Activated CD8-positive, alpha-beta memory T cell treated with anti-CD3 and anti-CD28 coated beads, Interleukin-2, amount 10 ng/mL, durations not matched to agents 7 days and 5 days (primary cell): ENCODE data around the gene METTL24. TPM values are rescaled to one million over a fixed set of nuclear protein-coding genes. Genes with fewer than 3 reads are reported as not detected.

Experiments
- ATAC-seq: fragments of 150-1000 bp; cut with Tn5 transposase; one replicate; pipeline ENCODE4 v1.10.0; 2021; ENCODE audit warnings: moderate library complexity
- CTCF ChIA-PET: fragments of 350-600 bp; sonication (Branson Sonifier 250); formaldehyde crosslinking; loops from one replicate; lab custom pipeline; 2021; ENCODE audit warnings: antibody characterized with exemption; lab: Charles Lee
- DNase-seq: peaks from one replicate; pipeline ENCODE4 v3.0.0-alpha.2; 2020
- H3K27ac Mint-ChIP-seq: one replicate; pipeline ENCODE4 v1.8.0; 2021; ENCODE audit warnings: mild to moderate bottlenecking, mixed read lengths
- H3K27me3 Mint-ChIP-seq: one replicate; pipeline ENCODE4 v1.8.0; 2021; ENCODE audit warnings: mixed read lengths
- H3K36me3 Mint-ChIP-seq: one replicate; pipeline ENCODE4 v1.8.0; 2021; ENCODE audit warnings: mild to moderate bottlenecking, mixed read lengths
- H3K4me1 Mint-ChIP-seq: one replicate; pipeline ENCODE4 v1.8.0; 2021; ENCODE audit warnings: mixed read lengths
- H3K4me3 Mint-ChIP-seq: one replicate; pipeline ENCODE4 v1.8.0; 2021; ENCODE audit warnings: mild to moderate bottlenecking, moderate library complexity, mixed read lengths
- H3K9me3 Mint-ChIP-seq: one replicate; pipeline ENCODE4 v1.8.0; 2022; ENCODE audit warnings: low read depth, mixed read lengths
- total RNA-seq, 2 experiments: library from RNA; stranded (reverse); gene quantifications; one replicate each; pipeline ENCODE4 v1.2.3, GENCODE V29; 2021

The METTL24 gene
- total RNA-seq, 2 experiments from 2014 or later = not detected

DNA sequence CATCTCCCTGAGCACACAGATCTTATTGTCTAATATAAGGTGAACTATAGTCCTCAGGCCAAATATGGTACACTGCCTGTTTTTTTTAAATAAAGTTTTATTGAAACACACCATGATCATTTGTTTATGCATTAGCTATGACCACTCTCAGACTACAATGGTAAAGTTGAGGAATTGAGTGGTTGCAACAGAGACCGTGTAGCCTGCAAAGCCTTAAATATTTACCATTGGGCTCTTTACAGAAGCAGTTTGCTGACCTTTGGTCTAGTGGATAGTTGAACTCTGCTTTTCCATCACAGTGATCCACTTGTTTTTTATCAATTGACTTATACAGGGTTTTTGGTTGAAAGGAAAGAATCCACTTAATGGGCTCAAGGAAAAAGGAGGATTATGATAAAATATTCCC is 27.3 kb upstream of the METTL24 start:
- ATAC-seq (no peak), DNase-seq (no peak)
- CTCF ChIA-PET = interaction anchor here (1.3 kb wide), 1 partner anchor 17 kb away, joined by 3 read pairs; no protein-coding TSS in a partner anchor
- Mint-ChIP-seq H3K9me3 (no peaks in the 10 kb centered on the region), H3K36me3 (peaks cover 1% of the 10 kb centered on the region), H3K27ac (no peak overlapping the region), H3K4me1 (peaks cover 13% of the 10 kb centered on the region), H3K27me3 (peaks cover 5% of the 10 kb centered on the region), H3K4me3 (no peak overlapping the region)

DNA sequence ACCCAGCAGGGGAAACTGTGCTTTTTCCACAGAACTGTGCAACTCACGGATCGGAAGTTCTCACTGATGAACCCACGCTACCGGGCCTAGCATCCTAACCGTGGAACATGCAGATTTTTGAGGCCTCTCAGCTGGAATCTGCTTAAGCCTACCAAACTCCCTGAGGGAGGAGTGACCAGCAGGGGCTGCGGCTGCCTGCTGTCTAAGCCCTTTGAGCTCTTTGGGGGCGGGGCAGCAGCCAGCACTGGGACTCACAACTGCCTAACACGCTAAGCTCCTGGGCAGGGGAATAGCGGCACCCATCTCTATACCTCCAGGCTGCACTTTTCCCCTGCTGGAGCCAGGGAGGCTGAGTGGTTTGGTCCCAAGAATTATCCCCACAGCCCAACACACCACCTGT is 20.4 kb upstream of the METTL24 start:
- Mint-ChIP-seq H3K9me3 (no peaks in the 10 kb centered on the region), H3K36me3 (peaks cover 1% of the 10 kb centered on the region), H3K27ac (no peak overlapping the region), H3K4me1 (no peaks in the 10 kb centered on the region), H3K4me3 (no peak overlapping the region), H3K27me3 (peaks cover 13% of the 10 kb centered on the region)
- DNase-seq (no peak), ATAC-seq (no peak)
- CTCF ChIA-PET = no interaction called here

DNA sequence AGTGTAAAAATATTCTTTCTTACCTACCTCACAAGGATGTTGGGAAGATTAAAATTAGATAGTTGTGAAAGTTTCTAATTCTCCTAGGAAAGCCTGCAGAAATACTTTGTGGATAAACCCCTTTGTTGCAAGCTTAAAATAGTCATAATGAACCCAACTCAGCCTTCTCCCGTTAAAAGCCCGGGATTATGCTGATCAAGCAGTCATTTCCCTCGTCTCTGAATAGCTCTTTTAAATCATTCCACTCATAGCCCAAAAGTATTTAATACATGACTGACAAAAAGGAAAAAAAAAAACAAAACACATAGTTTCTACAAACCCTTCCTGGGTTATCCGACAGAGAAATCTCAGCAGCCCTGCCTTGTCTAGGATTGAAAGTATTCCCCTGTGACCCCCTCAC is 10.9 kb upstream of the METTL24 start:
- Mint-ChIP-seq H3K36me3 (no peaks in the 10 kb centered on the region), H3K27me3 (peaks cover 18% of the 10 kb centered on the region), H3K9me3 (no peaks in the 10 kb centered on the region), H3K4me3 (no peak overlapping the region), H3K27ac (no peak overlapping the region), H3K4me1 (peaks cover 7% of the 10 kb centered on the region)
- no peak for ATAC-seq
- CTCF ChIA-PET = interaction anchor here (1.4 kb wide), 1 partner anchor 16 kb away, joined by 3 read pairs; no protein-coding TSS in a partner anchor
- no peak for DNase-seq

DNA sequence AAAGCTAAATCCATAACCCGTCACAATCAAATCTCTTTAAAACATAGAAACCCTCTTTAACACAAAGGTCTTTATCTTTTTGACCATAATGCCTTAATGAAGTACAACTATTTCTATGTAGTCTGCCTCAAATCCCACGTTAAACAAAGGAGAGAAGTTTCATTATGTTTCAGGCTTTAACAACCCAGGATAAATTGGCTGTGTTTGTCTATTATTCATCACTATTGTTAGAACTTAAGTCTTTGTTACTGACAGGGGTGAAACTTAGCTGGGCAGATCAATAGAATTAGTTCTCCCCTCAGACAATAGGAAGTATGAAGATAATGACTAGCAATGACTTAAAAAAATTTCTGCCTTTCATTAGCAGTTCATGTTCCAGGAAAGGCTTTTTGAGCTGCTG is 10.1 kb upstream of the METTL24 start:
- Mint-ChIP-seq H3K4me1 (peaks cover 7% of the 10 kb centered on the region), H3K27ac (no peak overlapping the region), H3K4me3 (no peak overlapping the region), H3K27me3 (peaks cover 20% of the 10 kb centered on the region), H3K36me3 (no peaks in the 10 kb centered on the region), H3K9me3 (no peaks in the 10 kb centered on the region)
- CTCF ChIA-PET = interaction anchor here (1.4 kb wide), 1 partner anchor 17 kb away, joined by 3 read pairs; no protein-coding TSS in a partner anchor
- ATAC-seq = no peak
- DNase-seq = no peak

DNA sequence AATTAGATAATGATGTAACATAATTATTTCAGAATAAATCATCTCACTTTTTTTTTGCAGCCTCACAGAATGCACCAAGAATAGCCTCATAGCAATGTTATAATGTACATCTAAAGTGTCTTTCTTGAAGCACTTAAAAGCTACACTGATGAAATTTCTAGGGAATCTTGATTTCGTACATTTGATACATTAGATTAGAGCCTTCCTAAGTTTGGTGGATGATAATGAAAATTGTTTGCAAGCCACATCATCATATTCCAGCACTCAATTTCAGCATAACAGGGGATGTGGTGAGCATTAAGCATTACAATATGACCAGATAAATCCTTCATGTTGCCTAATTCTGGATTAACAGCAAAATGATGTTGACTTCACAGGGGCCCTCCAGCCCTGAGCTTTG is 9.7 kb upstream of the METTL24 start:
- H3K4me3 Mint-ChIP-seq = no peak overlapping the region

DNA sequence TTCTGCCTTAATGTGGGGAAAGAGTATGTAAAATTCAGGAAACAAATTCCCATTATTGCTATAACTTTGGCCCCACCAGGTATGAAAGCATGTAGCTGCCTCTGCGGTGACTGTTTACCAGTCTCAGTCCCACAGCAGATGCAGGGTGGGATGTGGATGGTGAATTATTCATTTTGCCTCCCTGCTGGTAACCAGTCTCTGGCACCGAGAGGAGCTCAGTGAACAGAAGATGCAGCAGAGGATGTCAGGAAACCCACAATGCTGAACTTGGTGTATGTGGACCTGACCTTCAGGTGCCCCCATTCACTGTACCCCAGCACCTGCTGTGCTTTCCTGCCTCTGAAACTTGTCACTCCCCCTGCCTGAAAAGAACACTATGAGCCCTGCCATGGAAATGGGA is 8.8 kb upstream of the METTL24 start:
- Mint-ChIP-seq H3K27ac (no peak overlapping the region), H3K36me3 (no peaks in the 10 kb centered on the region), H3K4me3 (no peak overlapping the region), H3K9me3 (no peaks in the 10 kb centered on the region), H3K4me1 (peaks cover 7% of the 10 kb centered on the region), H3K27me3 (peaks cover 24% of the 10 kb centered on the region)
- CTCF ChIA-PET = no interaction called here
- ATAC-seq (no peak), DNase-seq (no peak)

More for the DNA sequence above, 9.7 kb upstream of the METTL24 start:
- CTCF ChIA-PET = interaction anchor here (1.4 kb wide), 1 partner anchor 17 kb away, joined by 3 read pairs; no protein-coding TSS in a partner anchor
- H3K4me1 Mint-ChIP-seq = peaks cover 7% of the 10 kb centered on the region
- ATAC-seq (no peak), DNase-seq (no peak)
- no peak overlapping the region for H3K27ac Mint-ChIP-seq
- H3K27me3 Mint-ChIP-seq = peaks cover 20% of the 10 kb centered on the region
- no peaks in the 10 kb centered on the region for H3K9me3 Mint-ChIP-seq
- no peaks in the 10 kb centered on the region for H3K36me3 Mint-ChIP-seq

DNA sequence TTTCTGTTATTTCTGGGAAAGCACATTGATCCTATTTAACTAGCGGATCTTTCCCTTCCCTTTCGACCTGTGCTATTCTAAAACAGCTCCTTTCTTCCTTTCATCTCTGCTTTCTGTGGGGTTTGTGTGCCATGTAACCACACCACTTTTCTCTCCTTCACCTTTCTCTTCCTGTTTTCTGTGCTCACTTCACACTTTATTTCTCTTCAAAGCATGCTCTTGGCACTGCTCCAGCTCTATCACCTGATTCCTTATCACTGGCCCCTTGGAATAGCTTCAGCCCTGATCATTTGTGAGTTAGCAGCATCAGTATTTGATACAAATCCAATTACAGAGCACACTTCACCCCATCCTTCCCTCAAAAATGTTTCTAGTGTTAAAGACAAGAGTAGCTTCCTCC is 8.1 kb upstream of the METTL24 start:
- Mint-ChIP-seq H3K9me3 (no peaks in the 10 kb centered on the region), H3K36me3 (no peaks in the 10 kb centered on the region), H3K27ac (no peak overlapping the region), H3K4me3 (no peak overlapping the region), H3K4me1 (peaks cover 7% of the 10 kb centered on the region), H3K27me3 (peaks cover 27% of the 10 kb centered on the region)
- no peak for ATAC-seq
- no peak for DNase-seq
- CTCF ChIA-PET = interaction anchor here (1.0 to 1.4 kb wide), 2 partner anchors 26 to 327 kb away, joined by 3 read pairs; no protein-coding TSS in a partner anchor

DNA sequence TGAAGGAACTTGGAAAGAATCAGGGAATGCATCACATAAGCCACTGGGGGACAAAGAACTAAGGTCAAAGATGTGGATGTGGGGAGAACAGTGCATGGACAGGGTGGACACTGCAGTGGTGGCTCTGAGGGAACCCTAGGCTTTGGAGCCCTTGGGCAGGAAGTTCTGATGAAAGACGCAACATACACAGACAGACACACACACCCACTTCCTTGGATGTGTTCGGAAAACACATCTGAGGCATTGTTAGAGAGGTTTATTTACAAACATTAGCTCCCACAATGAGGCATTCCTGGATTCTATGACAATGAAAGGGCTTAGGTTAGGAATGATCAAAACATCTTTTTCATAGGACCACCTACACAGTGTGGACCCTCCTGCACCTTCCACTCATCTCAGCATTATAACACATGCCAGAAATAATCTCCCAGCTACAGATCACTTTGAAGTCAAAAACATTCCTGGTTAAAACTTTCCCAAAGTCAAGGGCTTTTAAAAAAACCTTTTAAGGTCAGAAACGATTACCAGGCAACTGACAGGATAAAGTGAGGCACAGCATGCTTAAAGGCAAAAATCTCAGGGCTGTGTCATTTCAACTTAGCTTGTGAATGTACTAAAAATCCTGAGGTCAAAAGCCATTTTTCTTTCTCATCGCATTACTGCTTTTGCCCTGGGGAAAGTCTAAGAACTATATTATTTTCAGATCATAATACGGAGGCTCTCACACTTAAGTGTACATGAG is 6.4 kb upstream of the METTL24 start:
- DNase-seq (no peak), ATAC-seq (no peak)
- Mint-ChIP-seq H3K4me1 (peaks cover 7% of the 10 kb centered on the region), H3K27ac (no peak overlapping the region), H3K36me3 (no peaks in the 10 kb centered on the region), H3K4me3 (no peak overlapping the region), H3K9me3 (no peaks in the 10 kb centered on the region), H3K27me3 (peaks cover 30% of the 10 kb centered on the region)
- CTCF ChIA-PET = interaction anchor here (1.4 kb wide), 1 partner anchor 325 kb away, joined by 3 read pairs; no protein-coding TSS in a partner anchor

DNA sequence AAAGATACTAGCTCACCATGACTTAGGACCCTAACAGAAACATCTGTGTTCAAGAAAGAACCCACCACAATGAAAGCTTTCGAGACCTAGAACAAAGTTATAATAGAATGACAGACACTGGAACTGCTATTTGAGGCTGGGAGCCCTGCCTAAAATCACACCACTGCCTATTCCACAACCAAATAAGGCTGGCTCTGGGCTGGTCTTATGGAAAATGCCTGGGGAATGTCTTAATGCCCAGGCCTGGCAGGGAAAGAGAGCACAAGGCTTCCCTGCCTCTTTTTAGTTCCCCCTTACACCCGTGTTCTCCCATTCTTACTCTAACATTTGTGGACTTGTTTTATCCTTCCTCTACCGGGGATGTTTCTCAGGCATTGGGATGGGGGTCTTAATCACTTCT is 5.6 kb upstream of the METTL24 start:
- Mint-ChIP-seq H3K36me3 (no peaks in the 10 kb centered on the region), H3K27ac (no peak overlapping the region), H3K27me3 (peaks cover 33% of the 10 kb centered on the region), H3K4me3 (no peak overlapping the region), H3K9me3 (no peaks in the 10 kb centered on the region), H3K4me1 (peaks cover 7% of the 10 kb centered on the region)
- ATAC-seq (no peak), DNase-seq (no peak)
- CTCF ChIA-PET = no interaction called here

DNA sequence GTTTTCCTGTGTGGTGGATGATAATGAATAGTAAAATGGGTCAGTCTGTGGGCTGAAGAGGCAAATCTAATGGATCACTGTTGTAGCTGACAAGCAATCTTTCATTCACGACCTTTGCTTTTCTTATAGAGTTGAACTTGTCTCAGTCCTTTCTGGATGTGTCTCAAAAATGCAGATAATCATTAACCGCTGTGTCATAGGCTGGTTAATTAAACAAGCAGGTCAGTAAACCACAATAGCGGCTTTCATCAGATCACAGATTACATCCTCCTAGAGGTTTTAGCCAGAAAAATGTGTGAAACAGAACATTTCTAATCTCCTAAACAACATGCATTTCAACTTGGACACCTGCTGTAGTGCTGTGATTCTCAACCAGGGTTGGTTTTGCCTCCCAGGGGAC is 2.5 kb upstream of the METTL24 start:
- CTCF ChIA-PET = no interaction called here
- H3K27me3 Mint-ChIP-seq = peaks cover 54% of the 10 kb centered on the region
- H3K27ac Mint-ChIP-seq = no peak overlapping the region
- peaks cover 1% of the 10 kb centered on the region for H3K4me1 Mint-ChIP-seq
- no peaks in the 10 kb centered on the region for H3K36me3 Mint-ChIP-seq
- no peak for ATAC-seq
- no peak overlapping the region for H3K4me3 Mint-ChIP-seq
- H3K9me3 Mint-ChIP-seq = no peaks in the 10 kb centered on the region
- DNase-seq = no peak

DNA sequence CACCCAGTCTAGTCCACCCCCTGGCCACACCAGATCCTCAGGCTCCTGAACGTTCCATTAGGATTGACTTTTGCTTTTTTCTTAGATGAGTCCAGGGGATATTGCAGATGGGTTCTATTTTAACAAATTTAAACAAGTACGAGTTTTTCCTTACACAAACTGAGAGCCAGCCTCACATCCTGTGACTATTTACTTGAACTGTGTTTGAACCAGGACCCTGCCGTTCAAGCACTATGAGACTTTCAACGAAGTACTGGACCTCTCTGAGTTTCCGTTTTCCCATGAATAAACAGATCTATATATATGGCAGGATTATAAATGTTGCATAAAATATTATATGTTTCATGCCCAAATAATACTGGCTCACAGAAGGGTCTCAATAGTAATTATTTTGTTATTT is 1.4 kb upstream of the METTL24 start:
- ATAC-seq (no peak), DNase-seq (no peak)
- peaks cover 62% of the 10 kb centered on the region for H3K27me3 Mint-ChIP-seq
- H3K4me1 Mint-ChIP-seq = peaks cover 1% of the 10 kb centered on the region
- H3K4me3 Mint-ChIP-seq = no peak overlapping the region
- H3K9me3 Mint-ChIP-seq = no peaks in the 10 kb centered on the region
- CTCF ChIA-PET = no interaction called here
- no peak overlapping the region for H3K27ac Mint-ChIP-seq
- no peaks in the 10 kb centered on the region for H3K36me3 Mint-ChIP-seq

DNA sequence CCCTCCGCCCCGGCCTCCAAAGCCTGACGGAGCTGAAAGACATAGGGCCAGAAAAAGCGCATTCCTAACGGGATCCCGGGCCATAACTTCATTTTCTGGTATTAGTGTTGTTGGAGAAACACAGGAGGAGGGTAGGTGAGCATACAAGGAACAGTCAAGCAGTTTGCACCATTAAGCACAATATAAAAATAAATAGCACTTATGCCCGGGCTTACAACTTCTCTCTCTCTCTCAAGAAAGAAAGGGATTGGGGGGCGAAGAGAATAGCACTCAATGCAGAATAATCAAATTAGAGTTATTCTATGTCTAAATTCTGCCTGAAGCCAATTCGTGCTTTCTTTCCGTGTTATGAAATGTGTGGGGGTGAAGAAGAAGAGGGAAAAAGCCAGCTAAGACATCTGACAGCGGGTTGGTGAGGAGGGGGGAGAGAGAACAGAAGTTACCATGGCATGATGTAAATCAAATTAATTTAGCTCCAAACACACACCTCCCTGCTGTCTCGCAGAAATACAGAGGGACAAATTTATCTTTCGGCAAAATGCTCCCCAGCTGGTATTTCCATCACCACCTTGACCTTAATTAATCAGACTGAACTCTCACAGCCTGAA is 508 bp upstream of the METTL24 start:
- H3K9me3 Mint-ChIP-seq = no peaks in the 10 kb centered on the region
- peaks cover 68% of the 10 kb centered on the region for H3K27me3 Mint-ChIP-seq
- H3K4me3 Mint-ChIP-seq = no peak overlapping the region
- no peak for ATAC-seq
- H3K36me3 Mint-ChIP-seq = no peaks in the 10 kb centered on the region
- peaks cover 1% of the 10 kb centered on the region for H3K4me1 Mint-ChIP-seq
- CTCF ChIA-PET = no interaction called here
- H3K27ac Mint-ChIP-seq = no peak overlapping the region
- no peak for DNase-seq

DNA sequence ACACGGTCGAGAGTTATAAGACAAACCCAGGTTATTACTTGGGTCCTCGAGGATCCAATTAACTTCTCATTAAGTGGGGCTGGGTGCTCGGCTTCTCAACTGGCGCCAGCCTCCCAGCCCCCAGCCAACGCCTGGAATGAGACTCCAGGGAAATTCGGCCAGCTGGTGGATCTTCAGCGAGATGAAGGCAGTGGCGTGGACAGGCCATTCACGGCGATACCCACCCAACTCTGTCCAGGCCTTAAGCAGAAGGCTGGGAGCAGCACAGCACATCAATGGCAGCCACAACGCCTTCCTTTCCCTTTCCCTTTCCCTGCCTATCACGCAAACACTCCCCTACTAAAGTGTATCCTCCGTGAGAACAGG is 868 bp downstream of the METTL24 start:
- peaks cover 73% of the 10 kb centered on the region for H3K27me3 Mint-ChIP-seq
- CTCF ChIA-PET = no interaction called here
- peaks cover 1% of the 10 kb centered on the region for H3K4me1 Mint-ChIP-seq
- H3K27ac Mint-ChIP-seq = no peak overlapping the region
- H3K9me3 Mint-ChIP-seq = no peaks in the 10 kb centered on the region
- peak overlapping the region; percentile 60 for H3K4me3 Mint-ChIP-seq
- no peak for DNase-seq
- ATAC-seq = no peak
- no peaks in the 10 kb centered on the region for H3K36me3 Mint-ChIP-seq

DNA sequence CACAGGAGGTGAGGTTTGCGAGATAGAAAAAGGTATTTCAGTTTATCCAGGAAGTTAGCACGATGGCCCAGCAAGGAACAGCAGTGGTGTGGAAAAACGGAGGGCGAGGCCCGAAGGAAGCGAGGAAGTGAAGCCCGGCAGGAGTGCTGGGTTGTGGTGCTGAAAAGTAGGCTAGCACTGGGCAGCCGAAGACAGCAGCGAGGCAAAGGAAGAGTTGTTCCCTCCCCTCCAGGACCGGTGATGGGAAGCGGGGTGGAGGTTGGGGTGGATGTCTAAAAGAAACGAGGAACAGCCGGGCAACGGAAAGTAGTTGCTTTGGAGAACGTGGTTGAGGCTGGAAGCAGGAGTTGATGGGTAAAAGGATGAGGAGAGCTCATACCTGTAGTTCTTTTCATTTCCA is 1.4 kb downstream of the METTL24 start:
- ATAC-seq (no peak), DNase-seq (no peak)
- H3K9me3 Mint-ChIP-seq = no peaks in the 10 kb centered on the region
- peaks cover 1% of the 10 kb centered on the region for H3K4me1 Mint-ChIP-seq
- CTCF ChIA-PET = no interaction called here
- H3K36me3 Mint-ChIP-seq = no peaks in the 10 kb centered on the region
- H3K27me3 Mint-ChIP-seq = peaks cover 70% of the 10 kb centered on the region
- peak overlapping the region; percentile 60 for H3K4me3 Mint-ChIP-seq
- H3K27ac Mint-ChIP-seq = no peak overlapping the region
